LNCAP (cell line): ENCODE measurements around the gene MPHOSPH6.

ENCODE experiments used
- TF ChIP-seq, protein P1 (sequence below): fragments of 450-650 bp; IDR thresholded peaks from 2 replicates; pipeline ENCODE4 v1.5.1; 2017; ENCODE audit warnings: mild to moderate bottlenecking

Gene MPHOSPH6

GRCh38 chr16:82195917-82196494, 26.0 kb upstream of the MPHOSPH6 start:
- TF ChIP-seq, protein P1, sequence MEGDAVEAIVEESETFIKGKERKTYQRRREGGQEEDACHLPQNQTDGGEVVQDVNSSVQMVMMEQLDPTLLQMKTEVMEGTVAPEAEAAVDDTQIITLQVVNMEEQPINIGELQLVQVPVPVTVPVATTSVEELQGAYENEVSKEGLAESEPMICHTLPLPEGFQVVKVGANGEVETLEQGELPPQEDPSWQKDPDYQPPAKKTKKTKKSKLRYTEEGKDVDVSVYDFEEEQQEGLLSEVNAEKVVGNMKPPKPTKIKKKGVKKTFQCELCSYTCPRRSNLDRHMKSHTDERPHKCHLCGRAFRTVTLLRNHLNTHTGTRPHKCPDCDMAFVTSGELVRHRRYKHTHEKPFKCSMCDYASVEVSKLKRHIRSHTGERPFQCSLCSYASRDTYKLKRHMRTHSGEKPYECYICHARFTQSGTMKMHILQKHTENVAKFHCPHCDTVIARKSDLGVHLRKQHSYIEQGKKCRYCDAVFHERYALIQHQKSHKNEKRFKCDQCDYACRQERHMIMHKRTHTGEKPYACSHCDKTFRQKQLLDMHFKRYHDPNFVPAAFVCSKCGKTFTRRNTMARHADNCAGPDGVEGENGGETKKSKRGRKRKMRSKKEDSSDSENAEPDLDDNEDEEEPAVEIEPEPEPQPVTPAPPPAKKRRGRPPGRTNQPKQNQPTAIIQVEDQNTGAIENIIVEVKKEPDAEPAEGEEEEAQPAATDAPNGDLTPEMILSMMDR = no peak

DNA sequence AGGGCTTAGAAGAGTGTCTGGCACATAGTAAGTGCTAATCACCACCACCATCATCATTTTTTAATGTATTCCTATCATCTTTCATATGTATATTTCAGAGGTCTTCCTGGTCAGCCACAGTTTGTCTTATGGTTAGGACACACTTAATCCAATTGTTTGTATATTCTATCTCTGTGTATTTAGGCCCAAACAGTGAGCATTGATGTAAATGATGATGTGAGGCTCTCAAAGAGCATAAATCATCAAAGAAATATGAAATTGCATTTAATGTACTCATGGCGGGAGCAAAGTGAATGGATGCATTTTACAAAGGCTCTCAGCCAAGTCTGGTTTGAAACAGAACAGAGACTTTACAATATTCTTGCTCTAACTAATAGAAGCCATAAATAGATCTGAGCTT, 24.1 kb upstream of the MPHOSPH6 start:
- TF ChIP-seq, protein P1 = no peak

DNA sequence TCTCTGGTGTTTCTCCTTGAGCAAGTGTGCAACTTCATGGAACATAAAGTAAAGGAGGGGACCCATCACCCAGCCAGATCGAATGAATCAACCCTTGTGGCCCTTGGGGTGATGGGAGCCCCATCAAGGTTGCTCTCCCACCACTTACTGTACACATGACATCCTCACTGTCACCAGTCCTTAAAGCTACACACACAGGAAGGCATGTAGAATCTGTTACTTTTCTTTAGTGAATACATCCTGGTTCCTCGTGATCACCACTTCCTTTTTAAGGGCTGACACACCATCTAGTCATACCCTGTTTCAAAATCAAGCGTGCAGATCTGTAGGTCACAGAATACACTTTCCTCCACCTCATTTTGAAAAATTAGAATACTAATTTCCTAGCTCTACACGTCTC, 22.6 kb upstream of the MPHOSPH6 start:
- TF ChIP-seq, protein P1 = no peak

- TF ChIP-seq, protein P1 = no peak
These were observed 20.4 kb upstream of the MPHOSPH6 start for GRCh38 chr16:82190386-82190785.

- TF ChIP-seq, protein P1 = no peak
These were observed 17.8 kb upstream of the MPHOSPH6 start for GRCh38 chr16:82187829-82188228.

- TF ChIP-seq, protein P1 = no peak
These were observed 15.0 kb upstream of the MPHOSPH6 start for GRCh38 chr16:82185012-82185411.

GRCh38 chr16:82184213-82184612, 14.2 kb upstream of the MPHOSPH6 start:
- TF ChIP-seq, protein P1 = no peak

GRCh38 chr16:82183004-82183397, 13.0 kb upstream of the MPHOSPH6 start:
- TF ChIP-seq, protein P1 = no peak
